ENCODE results near the gene SLC50A1.

SLC50A1 gene

DNA sequence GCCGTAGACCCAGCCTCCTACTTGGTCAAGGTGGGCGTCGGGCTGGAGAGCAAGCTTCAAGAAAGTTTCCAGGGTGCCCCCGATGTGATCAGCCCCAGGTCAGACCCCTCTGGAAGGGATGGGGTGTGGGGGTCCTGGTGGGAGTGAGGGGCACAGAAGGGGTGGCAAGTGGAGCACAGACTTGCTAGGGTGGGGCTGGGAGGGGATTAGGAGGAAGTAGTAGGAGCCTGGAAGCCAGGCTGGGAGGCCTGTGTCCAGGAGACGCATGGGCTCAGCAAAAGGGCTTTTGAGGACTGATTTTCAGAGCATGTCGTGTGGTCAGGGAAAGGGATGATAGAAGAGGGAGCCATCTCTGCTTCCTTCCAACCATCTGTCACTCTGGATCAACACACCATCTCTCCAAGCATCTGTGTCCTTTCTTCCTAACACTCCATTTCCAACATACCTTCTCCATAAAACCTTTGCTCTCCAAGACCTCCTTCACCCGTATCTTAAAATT is 46.4 kb downstream of the SLC50A1 start:
- DNase-seq (ENCODE audit: insufficient read length, low spot score) (no peak), FAIRE-seq (no peak)

DNA sequence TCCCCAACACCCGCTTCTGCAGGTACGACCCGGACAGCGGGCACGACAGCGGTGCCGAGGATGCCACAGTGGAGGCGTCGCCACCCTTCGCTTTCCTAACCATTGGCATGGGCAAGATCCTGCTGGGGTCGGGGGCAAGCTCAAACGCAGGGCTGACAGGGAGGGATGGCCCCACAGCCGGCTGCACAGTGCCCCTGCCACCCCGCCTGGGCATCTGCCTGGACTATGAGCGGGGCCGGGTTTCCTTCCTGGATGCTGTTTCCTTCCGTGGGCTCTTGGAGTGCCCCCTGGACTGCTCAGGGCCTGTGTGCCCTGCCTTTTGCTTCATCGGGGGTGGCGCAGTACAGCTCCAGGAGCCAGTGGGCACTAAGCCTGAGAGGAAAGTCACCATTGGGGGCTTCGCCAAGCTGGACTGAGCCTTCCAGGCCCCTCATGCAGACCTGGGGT is 48.1 kb downstream of the SLC50A1 start:
- FAIRE-seq = no peak
- no peak for DNase-seq (ENCODE audit: insufficient read length, low spot score)

DNA sequence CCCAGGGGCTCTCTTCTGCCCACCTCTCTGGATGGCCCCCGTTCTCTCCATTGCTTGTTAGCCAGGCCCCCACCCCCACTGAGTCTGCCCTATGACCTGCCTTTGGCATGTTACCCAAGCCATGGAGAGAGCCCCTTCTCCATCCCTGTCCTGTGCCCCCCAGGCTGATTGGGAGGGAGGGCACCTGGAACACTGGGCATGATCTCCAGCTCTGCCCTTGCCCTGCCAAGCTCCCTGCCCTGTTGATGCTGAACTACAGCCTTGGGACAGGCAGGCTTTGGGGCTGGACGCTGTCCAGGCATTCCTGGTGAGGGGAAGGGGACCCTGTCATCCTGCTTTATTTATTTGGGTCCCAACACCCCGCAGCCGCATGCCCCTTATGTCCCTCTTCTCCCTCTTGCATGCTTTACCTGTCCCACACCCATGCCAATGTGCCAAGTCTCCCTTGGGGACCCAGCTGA is 48.7 kb downstream of the SLC50A1 start:
- FAIRE-seq (no peak), DNase-seq (ENCODE audit: insufficient read length, low spot score) (no peak)

DNA sequence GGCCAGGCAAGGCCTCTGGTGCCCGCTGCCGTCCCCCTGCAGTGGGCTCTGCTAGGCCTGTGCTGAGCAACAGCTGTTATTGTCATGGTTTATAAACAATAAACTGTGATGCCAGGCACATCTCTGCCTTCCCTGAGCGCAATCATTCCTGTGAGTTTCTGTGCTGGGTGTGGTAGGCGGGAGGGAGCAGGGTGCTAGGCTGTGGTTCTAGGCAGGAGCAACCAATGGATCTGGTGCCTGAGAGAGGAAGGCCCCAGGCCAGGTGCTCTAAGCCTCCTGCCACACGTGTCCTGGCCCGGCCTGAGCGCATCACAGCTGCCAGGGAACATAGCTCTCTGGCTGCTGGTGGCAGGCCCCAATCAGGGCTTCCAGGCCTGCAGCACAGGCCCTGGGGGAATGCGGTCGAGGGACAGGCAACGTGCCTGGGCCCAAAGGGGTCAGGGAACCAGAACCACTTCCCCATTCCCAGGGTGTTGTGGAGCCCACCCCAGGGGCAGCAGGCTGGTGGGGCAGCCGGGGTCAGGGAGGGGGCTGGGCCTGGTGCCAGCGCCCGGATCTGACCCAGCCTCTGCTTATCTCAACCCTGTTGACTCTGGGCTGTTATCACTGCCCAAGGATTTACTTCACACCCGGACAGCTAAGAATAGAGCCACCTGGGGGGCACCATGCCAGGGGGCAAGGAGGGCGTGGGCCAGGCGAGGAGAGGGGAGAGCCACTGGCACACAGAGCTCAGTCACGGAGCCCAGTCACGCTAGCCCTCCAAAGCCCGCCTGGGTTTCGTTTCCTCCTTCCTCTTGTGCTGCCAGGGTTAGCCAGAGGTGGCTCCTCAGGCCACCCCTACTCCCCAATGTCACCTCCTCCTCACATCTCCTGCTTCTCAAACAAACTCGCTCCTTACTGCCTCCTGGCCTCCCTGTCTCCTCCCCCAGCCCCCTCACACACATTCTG is 49.5 kb downstream of the SLC50A1 start:
- DNase-seq (ENCODE audit: insufficient read length, low spot score) (no peak), FAIRE-seq (no peak)

DNA sequence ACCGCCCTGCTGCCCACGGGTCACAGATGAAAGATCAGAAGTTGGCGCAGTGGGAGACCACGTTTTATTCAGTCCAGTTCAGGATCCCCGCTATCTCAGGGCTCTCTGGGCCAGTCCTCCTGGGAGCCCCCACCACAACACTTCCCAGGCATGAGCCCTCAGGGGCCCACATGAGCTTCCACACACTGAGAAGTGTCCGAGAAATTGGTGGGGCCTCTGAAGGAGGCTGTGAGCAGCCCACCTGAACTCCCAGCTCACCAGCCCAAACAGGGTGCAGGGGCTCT is 50.1 kb downstream of the SLC50A1 start:
- DNase-seq (ENCODE audit: insufficient read length, low spot score) (no peak), FAIRE-seq (no peak)

DNA sequence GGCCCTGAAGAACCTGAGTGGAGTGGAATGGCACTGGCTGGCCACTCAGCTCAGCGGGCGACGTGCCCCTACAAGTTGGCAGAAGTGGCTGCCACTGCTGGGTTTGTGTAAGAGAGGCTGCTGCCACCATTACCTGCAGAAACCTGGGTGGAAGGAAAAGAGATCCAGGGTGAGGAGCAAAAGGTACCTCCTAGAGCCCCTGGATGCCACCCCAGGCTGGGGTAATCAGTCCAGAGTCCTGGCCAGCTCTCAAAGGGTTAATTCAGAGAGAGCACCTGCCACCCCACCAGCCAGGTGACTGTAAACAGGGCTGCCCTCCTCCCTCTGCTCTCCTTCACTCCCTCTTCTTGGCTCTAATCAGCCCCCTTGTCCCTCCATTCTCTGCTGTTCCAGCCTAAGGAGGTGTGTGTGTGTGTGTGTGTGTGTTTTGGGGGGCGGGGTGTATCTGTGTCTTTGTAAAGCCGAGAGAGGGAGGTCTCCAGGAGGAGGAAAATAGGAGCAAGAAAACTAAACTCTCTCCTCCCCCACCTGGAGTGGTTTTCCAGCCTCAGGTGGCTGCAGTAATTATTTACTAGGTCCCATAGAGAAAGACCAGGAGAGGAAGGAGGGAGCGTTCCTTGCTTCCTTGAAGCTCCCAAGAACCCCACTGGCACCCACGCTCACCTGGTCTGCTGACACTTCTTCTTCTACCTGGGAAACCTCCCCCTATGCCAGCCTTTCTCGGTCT is 50.6 kb downstream of the SLC50A1 start:
- FAIRE-seq (no peak), DNase-seq (ENCODE audit: insufficient read length, low spot score) (no peak)

DNA sequence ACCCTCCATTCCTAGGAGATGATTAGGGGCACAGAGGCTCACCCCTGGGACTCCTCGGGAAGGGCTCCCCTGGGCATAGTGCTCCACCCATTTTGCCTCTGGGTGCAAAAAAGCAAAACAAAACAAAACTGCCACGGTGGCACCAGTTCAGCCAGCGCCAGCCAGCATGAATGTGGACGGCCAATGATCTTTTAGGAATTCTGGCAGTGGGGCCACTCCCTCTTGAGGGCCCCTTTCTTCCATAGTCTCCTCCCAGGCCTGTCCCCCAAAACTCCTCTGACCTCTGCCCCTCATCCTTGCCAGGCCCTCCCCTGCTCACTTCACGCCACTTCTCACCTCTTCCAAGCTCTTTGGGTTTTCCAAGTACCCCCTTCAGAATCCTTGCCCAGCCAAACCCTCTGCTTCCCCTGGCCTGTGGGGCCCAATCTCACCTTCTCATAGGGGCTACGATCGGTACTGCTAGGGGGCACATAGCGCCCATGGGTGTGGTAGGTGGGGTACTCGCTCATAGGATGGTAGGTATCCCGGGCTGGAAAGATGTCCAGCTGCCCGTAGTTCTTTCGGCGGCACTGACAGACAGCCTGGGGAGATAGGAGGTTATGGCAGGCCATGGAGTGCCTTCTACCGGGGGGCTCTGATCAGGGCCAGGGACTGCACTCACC is 51.3 kb downstream of the SLC50A1 start:
- FAIRE-seq (no peak), DNase-seq (ENCODE audit: insufficient read length, low spot score) (no peak)

DNA sequence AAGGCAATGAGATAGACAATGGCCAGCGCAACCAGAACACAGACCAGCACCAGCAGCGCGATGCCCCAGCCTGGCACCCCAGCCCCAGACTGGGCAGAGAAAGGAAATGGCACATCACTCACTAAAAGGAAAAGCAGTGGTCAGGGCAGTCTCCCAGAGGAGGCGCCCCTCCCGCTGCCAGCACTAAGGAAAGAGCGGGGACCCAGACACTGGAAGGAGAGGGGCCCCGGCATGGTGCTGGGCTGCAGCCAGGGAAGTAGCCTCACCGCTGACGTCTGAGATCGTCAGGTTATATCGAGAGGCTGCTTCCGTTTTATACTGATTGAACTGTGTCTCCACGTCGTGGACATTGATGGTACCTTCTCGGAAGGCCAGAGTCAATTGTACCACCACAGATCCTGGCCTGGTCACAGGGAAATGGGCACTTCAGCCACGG is 51.8 kb downstream of the SLC50A1 start:
- DNase-seq (ENCODE audit: insufficient read length, low spot score) (no peak), FAIRE-seq (no peak)

DNA sequence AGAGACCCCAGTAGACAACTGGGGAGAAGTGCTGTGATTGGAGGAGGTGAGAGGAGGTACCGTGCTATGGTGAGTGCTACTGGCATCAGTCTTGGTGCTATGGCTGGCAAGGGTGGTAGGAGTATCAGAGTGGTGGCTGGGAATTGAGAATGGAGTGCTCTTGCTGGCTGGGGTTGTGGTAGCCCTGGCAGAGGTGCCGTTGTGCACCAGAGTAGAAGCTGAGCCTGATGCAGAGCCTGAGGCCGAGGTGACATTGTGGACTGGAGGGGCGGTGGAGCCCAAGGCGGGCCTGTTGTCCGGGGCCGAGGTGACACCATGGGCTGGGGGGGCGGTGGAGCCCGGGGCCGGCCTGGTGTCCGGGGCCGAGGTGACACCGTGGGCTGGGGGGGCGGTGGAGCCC is 52.6 kb downstream of the SLC50A1 start:
- FAIRE-seq (no peak), DNase-seq (ENCODE audit: insufficient read length, low spot score) (no peak)
